Colonic mucosa (tissue), 4 donors: Measurements from ENCODE around the gene PPFIBP2. TPM values are rescaled to one million over a fixed set of nuclear protein-coding genes. Genes with fewer than 3 reads are reported as not detected.

Source experiments
- DNase-seq: peaks from one replicate; pipeline ENCODE4 v3.0.0-alpha.2; 2020
- H3K27ac ChIP-seq: fragments of 200-600 bp; one replicate; pipeline ENCODE4 v1.8.0; 2021
- H3K27me3 ChIP-seq: fragments of 200-600 bp; one replicate; pipeline ENCODE4 v1.8.0; 2021
- H3K36me3 ChIP-seq: fragments of 200-600 bp; one replicate; pipeline ENCODE4 v1.8.0; 2021
- H3K4me1 ChIP-seq: fragments of 200-600 bp; one replicate; pipeline ENCODE4 v1.8.0; 2021; ENCODE audit warnings: mild to moderate bottlenecking
- H3K4me3 ChIP-seq: fragments of 200-600 bp; one replicate; pipeline ENCODE4 v1.8.0; 2021
- H3K9ac ChIP-seq, 2 donors: one replicate each; pipeline ENCODE4 v1.7.0; 2013; ENCODE audit warnings: control low read depth in 2 of 2, low read depth in 2 of 2, low read length in 2 of 2
- H3K9me3 ChIP-seq: fragments of 200-600 bp; one replicate; pipeline ENCODE4 v1.8.0; 2021
- CTCF ChIP-seq: fragments of 200-600 bp; IDR thresholded peaks from one replicate; pipeline ENCODE4 v1.8.0; 2022; ENCODE audit warnings: antibody characterized with exemption, mild to moderate bottlenecking
- intact Hi-C: fragments of 100-400 bp; cut with DNase I; formaldehyde crosslinking; loops from one replicate; pipeline ENCODE4 v1.14.1; 2022
- total RNA-seq, 2 donors: library from RNA; stranded (reverse); fragmentation: NEBNext Ultra II Directional in 1 of 2; extraction: Animal tissue kit (Norgen Biotek cat#: 25700) in 1 of 2; gene quantifications; one replicate each; pipeline ENCODE4 v1.2.1, GENCODE V29; 2021
- donor health status: healthy.
- donor health status: DM: no; HTN: no; CAD: no.
- donor health status: DM: no; HTN: no; CAD: no.

Gene PPFIBP2
- total RNA-seq, 2 donors from 2014 or later = 54.0 to 67.9 TPM

GRCh38 chr11:7527029-7527428 lies 13.2 kb downstream of the PPFIBP2 start:
- Histone ChIP-seq H3K36me3 (no peaks in the 10 kb centered on the region), H3K4me3 (no peak overlapping the region), H3K9me3 (no peaks in the 10 kb centered on the region), H3K4me1 (no peaks in the 10 kb centered on the region), H3K9ac (no peak overlapping the region), H3K27ac (no peak overlapping the region), H3K27me3 (no peaks in the 10 kb centered on the region)
- TF ChIP-seq CTCF = no peak
- DNase-seq = no peak
- intact Hi-C loops = no loop called here

GRCh38 chr11:7528514-7529049 lies 14.8 kb downstream of the PPFIBP2 start:
- Histone ChIP-seq H3K9me3 (no peaks in the 10 kb centered on the region), H3K36me3 (no peaks in the 10 kb centered on the region), H3K27me3 (no peaks in the 10 kb centered on the region), H3K4me3 (no peak overlapping the region), H3K27ac (no peak overlapping the region), H3K4me1 (no peaks in the 10 kb centered on the region), H3K9ac (no peak overlapping the region)
- DNase-seq = no peak
- no peak for TF ChIP-seq CTCF
- intact Hi-C loops = no loop called here

- no peaks in the 10 kb centered on the region for H3K9me3 ChIP-seq
- DNase-seq = no peak
- intact Hi-C loops = no loop called here
- H3K4me3 ChIP-seq = no peak overlapping the region
- H3K36me3 ChIP-seq = no peaks in the 10 kb centered on the region
- no peak overlapping the region for H3K27ac ChIP-seq
- H3K27me3 ChIP-seq = no peaks in the 10 kb centered on the region
- H3K9ac ChIP-seq = no peak overlapping the region
- no peak for TF ChIP-seq CTCF
- no peaks in the 10 kb centered on the region for H3K4me1 ChIP-seq
Observed at GRCh38 chr11:7530013-7530640, 16.3 kb downstream of the PPFIBP2 start.

- TF ChIP-seq CTCF = no peak
- H3K27ac ChIP-seq = no peak overlapping the region
- DNase-seq = no peak
Observed at GRCh38 chr11:7531011-7531410, 17.2 kb downstream of the PPFIBP2 start.

GRCh38 chr11:7532405-7533145 lies 18.8 kb downstream of the PPFIBP2 start:
- DNase-seq = no peak
- TF ChIP-seq CTCF = no peak
- no peaks in the 10 kb centered on the region for H3K9me3 ChIP-seq
- H3K36me3 ChIP-seq = no peaks in the 10 kb centered on the region
- no peak overlapping the region for H3K4me3 ChIP-seq
- no peaks in the 10 kb centered on the region for H3K27me3 ChIP-seq
- no peak overlapping the region for H3K9ac ChIP-seq
- intact Hi-C loops = no loop called here
- H3K4me1 ChIP-seq = no peaks in the 10 kb centered on the region
- H3K27ac ChIP-seq = no peak overlapping the region

More at GRCh38 chr11:7531011-7531410, 17.2 kb downstream of the PPFIBP2 start:
- Histone ChIP-seq H3K4me1 (no peaks in the 10 kb centered on the region), H3K9ac (no peak overlapping the region), H3K9me3 (no peaks in the 10 kb centered on the region), H3K36me3 (no peaks in the 10 kb centered on the region), H3K27me3 (no peaks in the 10 kb centered on the region), H3K4me3 (no peak overlapping the region)
- intact Hi-C loops = no loop called here
